Neutrophil (primary cell): Measurements from ENCODE around the gene EFNA1.
"Not testable (repeated sequence)": the region's sequence is repeated elsewhere in the genome, so short reads cannot be mapped to it uniquely, and the experiment has no call there.

ENCODE experiments used
- H3K27ac ChIP-seq: fragments of 200-600 bp; sonication (generic); 2 replicates; pipeline ENCODE4 v1.5.1; 2016; ENCODE audit warnings: mild to moderate bottlenecking, moderate library complexity
- H3K27me3 ChIP-seq: fragments of 200-600 bp; sonication (generic); 2 replicates; pipeline ENCODE4 v1.6.0; 2016; ENCODE audit warnings: mild to moderate bottlenecking
- H3K36me3 ChIP-seq: fragments of 200-600 bp; sonication (generic); 2 replicates; pipeline ENCODE4 v1.5.1; 2017
- H3K4me1 ChIP-seq, 2 experiments: fragments of 200-600 bp in 1 of 2; sonication (generic) in 1 of 2; 1 replicate in 1 of 2; 2 replicates in 1 of 2; pipeline versions ENCODE4 v1.5.1 to v1.6.1; 2013 to 2016; ENCODE audit warnings: low read depth in 1 of 2, low read length in 1 of 2, mild to moderate bottlenecking in 1 of 2, moderate library complexity in 1 of 2; ENCODE audit not compliant: control insufficient read depth in 1 of 2, insufficient read depth in 1 of 2
- H3K4me3 ChIP-seq, 2 experiments: fragments of 200-600 bp in 1 of 2; sonication (generic) in 1 of 2; 1 replicate in 1 of 2; 2 replicates in 1 of 2; pipeline ENCODE4 v1.5.1; 2013 to 2016; ENCODE audit warnings: low read depth in 1 of 2, low read length in 1 of 2, mild to moderate bottlenecking in 1 of 2, moderate library complexity in 1 of 2
- H3K9me3 ChIP-seq: fragments of 200-600 bp; sonication (generic); 2 replicates; pipeline ENCODE4 v1.5.1; 2016
- TF ChIP-seq, protein P1 (sequence below): fragments of 200-600 bp; sonication (generic); IDR thresholded peaks from 2 replicates; pipeline ENCODE4 v1.5.1; 2016; ENCODE audit warnings: antibody characterized with exemption

EFNA1 gene

DNA sequence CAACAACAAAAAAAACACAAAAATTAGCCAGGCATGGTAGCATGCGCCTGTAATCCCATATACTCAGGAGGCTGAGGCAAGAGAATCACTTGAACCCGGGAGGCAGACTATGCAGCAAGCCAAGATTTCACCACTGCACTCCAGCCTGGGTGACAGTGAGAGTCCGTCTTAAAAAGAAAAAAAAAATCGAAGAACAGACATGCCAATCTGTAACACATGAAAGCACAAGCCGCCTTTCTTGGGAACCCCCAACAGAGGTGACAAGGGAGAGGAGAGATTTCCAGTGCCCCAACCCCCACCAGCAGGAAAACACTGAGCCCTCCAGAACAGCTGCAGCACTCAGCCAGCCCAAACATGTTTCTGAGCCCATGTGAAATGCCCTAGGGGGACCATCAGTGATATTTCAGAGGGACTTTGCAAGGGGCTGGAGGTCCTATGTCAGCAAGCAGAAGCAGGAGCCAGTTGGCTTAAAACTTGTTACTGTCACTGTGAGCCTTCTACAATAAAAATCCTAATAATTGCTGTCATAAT is 14.2 kb upstream of the EFNA1 start:
- H3K27me3 ChIP-seq = no peaks in the 10 kb centered on the region
- TF ChIP-seq, protein P1, sequence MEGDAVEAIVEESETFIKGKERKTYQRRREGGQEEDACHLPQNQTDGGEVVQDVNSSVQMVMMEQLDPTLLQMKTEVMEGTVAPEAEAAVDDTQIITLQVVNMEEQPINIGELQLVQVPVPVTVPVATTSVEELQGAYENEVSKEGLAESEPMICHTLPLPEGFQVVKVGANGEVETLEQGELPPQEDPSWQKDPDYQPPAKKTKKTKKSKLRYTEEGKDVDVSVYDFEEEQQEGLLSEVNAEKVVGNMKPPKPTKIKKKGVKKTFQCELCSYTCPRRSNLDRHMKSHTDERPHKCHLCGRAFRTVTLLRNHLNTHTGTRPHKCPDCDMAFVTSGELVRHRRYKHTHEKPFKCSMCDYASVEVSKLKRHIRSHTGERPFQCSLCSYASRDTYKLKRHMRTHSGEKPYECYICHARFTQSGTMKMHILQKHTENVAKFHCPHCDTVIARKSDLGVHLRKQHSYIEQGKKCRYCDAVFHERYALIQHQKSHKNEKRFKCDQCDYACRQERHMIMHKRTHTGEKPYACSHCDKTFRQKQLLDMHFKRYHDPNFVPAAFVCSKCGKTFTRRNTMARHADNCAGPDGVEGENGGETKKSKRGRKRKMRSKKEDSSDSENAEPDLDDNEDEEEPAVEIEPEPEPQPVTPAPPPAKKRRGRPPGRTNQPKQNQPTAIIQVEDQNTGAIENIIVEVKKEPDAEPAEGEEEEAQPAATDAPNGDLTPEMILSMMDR = no peak
- no peaks in the 10 kb centered on the region for H3K4me1 ChIP-seq
- H3K4me3 ChIP-seq = no peak overlapping the region
- no peak overlapping the region for H3K27ac ChIP-seq
- H3K36me3 ChIP-seq = no peaks in the 10 kb centered on the region
- H3K9me3 ChIP-seq = no peaks in the 10 kb centered on the region

DNA sequence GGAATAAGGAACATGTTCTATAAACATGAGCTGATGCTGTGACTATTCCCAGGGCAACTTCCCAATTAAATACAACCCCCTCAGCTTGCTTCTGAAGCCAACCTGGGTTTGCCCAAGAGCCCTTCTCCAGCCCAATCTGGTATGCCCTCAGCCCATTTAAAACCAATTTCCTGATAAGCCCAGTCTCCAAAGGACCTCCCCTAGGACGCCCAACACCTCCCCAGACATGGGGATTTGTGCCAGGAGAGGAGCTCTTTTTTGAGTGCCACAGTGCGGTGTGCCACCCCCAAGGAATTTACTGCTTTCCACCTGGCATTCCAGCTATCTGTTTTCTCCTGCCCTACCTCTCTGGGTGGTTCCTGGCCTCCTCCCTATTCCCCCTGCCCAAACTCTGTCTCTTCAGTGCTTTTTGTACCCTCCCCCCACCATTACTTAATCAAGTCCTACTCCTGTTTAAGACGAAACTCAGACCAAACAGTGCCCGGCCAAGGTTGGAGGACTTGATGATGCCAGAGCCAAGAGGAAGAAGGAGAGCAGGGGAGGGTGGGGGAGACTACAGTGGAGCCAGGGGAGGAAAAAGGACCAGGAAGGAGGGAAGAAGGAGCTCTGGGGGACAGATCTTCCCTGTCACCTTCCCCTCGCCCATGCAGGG is 11.4 kb upstream of the EFNA1 start:
- TF ChIP-seq, protein P1 = no peak

DNA sequence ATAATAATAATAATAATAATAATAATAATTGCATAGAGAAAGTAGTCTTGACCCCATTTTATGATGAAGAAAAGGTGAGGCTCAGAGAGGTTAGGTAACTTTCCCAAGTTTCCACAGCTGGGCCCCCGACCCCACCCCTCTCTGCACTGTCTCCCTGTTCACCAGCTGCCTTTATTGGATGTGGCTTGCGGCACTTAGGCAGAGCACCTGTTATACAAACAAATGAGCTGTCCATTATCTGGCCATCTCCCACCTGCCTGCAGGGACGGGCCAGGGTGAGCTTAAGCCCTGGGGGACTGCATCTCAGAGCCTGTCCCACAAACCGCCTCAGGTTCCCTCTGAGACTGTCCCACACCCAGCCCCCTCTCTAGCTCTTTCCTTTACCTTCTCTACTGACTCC is 10.1 kb upstream of the EFNA1 start:
- TF ChIP-seq, protein P1 = no peak
- no peaks in the 10 kb centered on the region for H3K9me3 ChIP-seq
- H3K4me1 ChIP-seq = no peaks in the 10 kb centered on the region
- H3K4me3 ChIP-seq = no peak overlapping the region
- no peak overlapping the region for H3K27ac ChIP-seq
- H3K27me3 ChIP-seq = peaks cover 12% of the 10 kb centered on the region
- H3K36me3 ChIP-seq = no peaks in the 10 kb centered on the region

More for the DNA sequence above, 11.4 kb upstream of the EFNA1 start:
- H3K4me1 ChIP-seq = no peaks in the 10 kb centered on the region
- H3K27ac ChIP-seq = no peak overlapping the region
- H3K27me3 ChIP-seq = peaks cover 12% of the 10 kb centered on the region
- H3K4me3 ChIP-seq = no peak overlapping the region
- H3K36me3 ChIP-seq = no peaks in the 10 kb centered on the region
- H3K9me3 ChIP-seq = no peaks in the 10 kb centered on the region

DNA sequence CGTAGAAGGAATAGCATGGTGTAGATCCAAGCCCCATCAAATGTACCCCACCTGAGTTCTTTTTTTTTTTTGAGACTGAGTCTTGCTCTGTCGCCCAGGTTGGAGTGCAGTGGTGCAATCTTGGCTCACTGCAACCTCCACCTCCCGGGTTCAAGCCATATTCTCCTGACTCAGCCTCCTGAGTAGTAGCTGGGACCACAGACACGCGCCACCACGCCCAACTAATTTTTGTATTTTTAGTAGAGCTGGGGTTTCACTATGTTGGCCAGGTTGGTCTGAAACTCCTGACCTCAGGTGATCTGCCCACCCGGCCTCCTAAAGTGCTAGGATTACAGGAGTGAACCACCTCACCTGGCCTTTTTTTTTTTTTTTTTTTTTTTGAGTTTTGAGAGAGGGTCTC is 9.6 kb upstream of the EFNA1 start:
- H3K27ac ChIP-seq, H3K9me3 ChIP-seq, H3K4me1 ChIP-seq, H3K36me3 ChIP-seq, H3K4me3 ChIP-seq: not testable (repeated sequence)
- peaks cover 12% of the 10 kb centered on the region for H3K27me3 ChIP-seq

DNA sequence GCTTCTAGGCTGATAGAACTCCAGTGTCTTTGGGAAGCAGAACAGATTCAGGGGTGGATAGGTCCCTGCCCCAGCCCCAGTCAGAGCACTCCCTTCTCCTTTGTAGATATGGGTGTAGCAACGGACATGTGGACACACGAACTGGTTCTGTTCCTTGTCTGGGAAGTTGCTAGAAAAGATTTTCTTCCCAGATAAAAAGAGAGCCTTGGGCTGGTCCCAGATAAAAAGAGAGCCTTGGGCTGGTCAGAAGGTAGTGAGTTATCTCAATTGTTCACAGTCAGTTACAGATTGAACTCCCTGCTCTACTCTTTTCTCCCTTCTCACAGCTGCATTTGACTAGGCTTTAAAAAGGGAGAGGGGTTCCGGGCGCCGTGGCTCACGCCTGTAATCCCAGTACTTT is 7.4 kb upstream of the EFNA1 start:
- no peaks in the 10 kb centered on the region for H3K9me3 ChIP-seq
- H3K27ac ChIP-seq = no peak overlapping the region
- no peaks in the 10 kb centered on the region for H3K4me1 ChIP-seq
- H3K4me3 ChIP-seq = no peak overlapping the region
- H3K36me3 ChIP-seq = no peaks in the 10 kb centered on the region
- TF ChIP-seq, protein P1 = no peak
- peaks cover 30% of the 10 kb centered on the region for H3K27me3 ChIP-seq

DNA sequence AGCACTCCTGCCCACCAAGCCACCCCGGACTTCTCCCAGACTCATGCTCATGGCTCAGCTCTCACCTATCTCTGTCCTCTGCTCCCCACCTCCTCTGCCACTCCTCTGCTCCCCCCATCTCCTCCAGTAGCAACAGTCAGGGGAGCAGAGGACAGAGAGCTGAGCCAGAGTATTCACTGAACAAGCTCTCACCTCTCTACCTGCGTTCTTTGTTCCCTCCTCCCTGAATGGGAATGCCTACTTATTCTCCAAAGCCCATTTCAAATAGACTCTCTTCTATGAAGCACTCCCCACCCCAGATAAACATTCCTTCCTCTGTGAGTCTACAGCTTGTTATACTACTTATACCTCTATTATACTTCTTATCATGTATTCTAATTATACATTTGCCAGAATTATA is 6.4 kb upstream of the EFNA1 start:
- Histone ChIP-seq H3K4me1 (no peaks in the 10 kb centered on the region), H3K9me3 (no peaks in the 10 kb centered on the region), H3K4me3 (no peak overlapping the region), H3K27me3 (peaks cover 40% of the 10 kb centered on the region), H3K36me3 (no peaks in the 10 kb centered on the region), H3K27ac (no peak overlapping the region)
- TF ChIP-seq, protein P1 = no peak
